GM10248 (cell line): ENCODE results near the gene DOLK.
A peak's percentile ranks its signal among the peaks of the same experiment; 100 is the strongest.

ENCODE experiments used
- CTCF ChIA-PET: fragments of 300-600 bp; sonication (Branson Sonifier 250); formaldehyde crosslinking; extraction: SDS; loops from one replicate; lab custom pipeline; 2021; ENCODE audit warnings: antibody characterized with exemption; lab: Yijun Ruan, JAX
- POLR2A ChIA-PET: fragments of 350-650 bp; sonication (Branson Sonifier 250); formaldehyde crosslinking; extraction: SDS; loops from one replicate; lab custom pipeline; 2020; ENCODE audit warnings: antibody characterized with exemption; lab: Yijun Ruan, JAX
- DNase-seq: peaks from one replicate; pipeline ENCODE4 v3.0.0; 2012; ENCODE audit errors: extremely low spot score
- CTCF ChIP-seq: IDR thresholded peaks from 2 replicates; pipeline ENCODE4 v1.5.1; 2012; ENCODE audit warnings: mild to moderate bottlenecking, low read depth; ENCODE audit errors: extremely low read depth, missing control alignments, control extremely low read depth

The DOLK gene

GRCh38 chr9:128901822-128902221 is 45.6 kb downstream of the DOLK start:
- TF ChIP-seq CTCF: no peak
- ChIA-PET POLR2A (no interaction called here), CTCF (interaction anchor here (0.7 to 1.5 kb wide), 2 partner anchors 22 to 26 kb away, joined by 3 to 8 read pairs; no protein-coding TSS in a partner anchor)
- no peak for DNase-seq

- no peak for DNase-seq
- no peak for TF ChIP-seq CTCF
- CTCF ChIA-PET: interaction anchor here (0.9 kb wide), 1 partner anchor 27 kb away, joined by 4 read pairs; no protein-coding TSS in a partner anchor
- POLR2A ChIA-PET: no interaction called here
Observed at GRCh38 chr9:128901379-128901778, 46.0 kb downstream of the DOLK start.

- CTCF ChIA-PET: interaction anchor here (1.4 to 1.6 kb wide), 2 partner anchors 9 to 28 kb away, joined by 5 read pairs; no protein-coding TSS in a partner anchor
Observed at GRCh38 chr9:128899566-128900322, 47.7 kb downstream of the DOLK start.

GRCh38 chr9:128898845-128899565 is 48.4 kb downstream of the DOLK start:
- CTCF ChIA-PET: interaction anchor here (1.4 kb wide), 1 partner anchor 28 kb away, joined by 5 read pairs; no protein-coding TSS in a partner anchor
- no peak for DNase-seq
- no peak for TF ChIP-seq CTCF
- POLR2A ChIA-PET: no interaction called here

More at GRCh38 chr9:128899566-128900322, 47.7 kb downstream of the DOLK start:
- POLR2A ChIA-PET: no interaction called here
- no peak for TF ChIP-seq CTCF
- DNase-seq: peak; percentile 43

GRCh38 chr9:128898382-128898781 is 49.0 kb downstream of the DOLK start:
- DNase-seq: no peak
- CTCF ChIA-PET: interaction anchor here (1.4 kb wide), 1 partner anchor 29 kb away, joined by 5 read pairs; no protein-coding TSS in a partner anchor
- TF ChIP-seq CTCF: no peak
- POLR2A ChIA-PET: no interaction called here

GRCh38 chr9:128895556-128895955 is 51.8 kb downstream of the DOLK start:
- ChIA-PET POLR2A (no interaction called here), CTCF (interaction anchor here (1.5 kb wide), 1 partner anchor 33 kb away, joined by 7 read pairs; no protein-coding TSS in a partner anchor)
- TF ChIP-seq CTCF: no peak
- DNase-seq: no peak
